Stimulated activated CD4-positive, alpha-beta T cell treated with anti-CD3 and anti-CD28 coated beads, Interleukin-15, amount 100 ng/mL, for 48 hours (primary cell): ENCODE data around the gene NGF.

Experiments used
- DNase-seq, 2 donors: peaks; one replicate each; pipeline ENCODE4 v3.0.0-alpha.2; 2020; ENCODE audit warnings: low read depth in 2 of 2

Gene NGF

GRCh38 chr1:115336741-115337140 is 1.3 kb downstream of the NGF start:
- DNase-seq, result no peak

- no peak for DNase-seq
Measured at GRCh38 chr1:115332813-115333608, 5.0 kb downstream of the NGF start.

GRCh38 chr1:115331558-115332331 is 6.3 kb downstream of the NGF start:
- DNase-seq, result no peak

- no peak for DNase-seq
Measured at GRCh38 chr1:115330480-115331013, 7.5 kb downstream of the NGF start.

- no peak for DNase-seq
Measured at GRCh38 chr1:115329965-115330364, 8.1 kb downstream of the NGF start.

GRCh38 chr1:115327270-115327669 is 10.8 kb downstream of the NGF start:
- DNase-seq, result no peak

GRCh38 chr1:115326419-115326818 is 11.6 kb downstream of the NGF start:
- DNase-seq, result no peak

GRCh38 chr1:115325874-115326273 is 12.2 kb downstream of the NGF start:
- no peak for DNase-seq

- DNase-seq, result no peak
Measured at GRCh38 chr1:115324649-115325420, 13.2 kb downstream of the NGF start.

GRCh38 chr1:115323366-115324004 is 14.6 kb downstream of the NGF start:
- DNase-seq, result no peak

- DNase-seq, result no peak
Measured at GRCh38 chr1:115322631-115323030, 15.4 kb downstream of the NGF start.

GRCh38 chr1:115320377-115320776 is 17.7 kb downstream of the NGF start:
- no peak for DNase-seq

- DNase-seq, result no peak
Measured at GRCh38 chr1:115319706-115320105, 18.3 kb downstream of the NGF start.

- no peak for DNase-seq
Measured at GRCh38 chr1:115317101-115318012, 20.7 kb downstream of the NGF start.

GRCh38 chr1:115314765-115315164 is 23.3 kb downstream of the NGF start:
- DNase-seq, result no peak

GRCh38 chr1:115314092-115314491 is 24.0 kb downstream of the NGF start:
- DNase-seq, result no peak

GRCh38 chr1:115313182-115313581 is 24.9 kb downstream of the NGF start:
- DNase-seq, result no peak

GRCh38 chr1:115312742-115313141 is 25.3 kb downstream of the NGF start:
- no peak for DNase-seq

- no peak for DNase-seq
Measured at GRCh38 chr1:115311474-115311989, 26.5 kb downstream of the NGF start.
